Astrocyte of the hippocampus (primary cell): Measurements from ENCODE around the gene IL10.
A peak's percentile ranks its signal among the peaks of the same experiment; 100 is the strongest.
"Not testable (repeated sequence)": the region's sequence is repeated elsewhere in the genome, so short reads cannot be mapped to it uniquely, and the experiment has no call there.

Experiments
- DNase-seq: peaks from one replicate; pipeline ENCODE4 v3.0.0; 2011; ENCODE audit warnings: low read depth, low spot score

The IL10 gene

DNA sequence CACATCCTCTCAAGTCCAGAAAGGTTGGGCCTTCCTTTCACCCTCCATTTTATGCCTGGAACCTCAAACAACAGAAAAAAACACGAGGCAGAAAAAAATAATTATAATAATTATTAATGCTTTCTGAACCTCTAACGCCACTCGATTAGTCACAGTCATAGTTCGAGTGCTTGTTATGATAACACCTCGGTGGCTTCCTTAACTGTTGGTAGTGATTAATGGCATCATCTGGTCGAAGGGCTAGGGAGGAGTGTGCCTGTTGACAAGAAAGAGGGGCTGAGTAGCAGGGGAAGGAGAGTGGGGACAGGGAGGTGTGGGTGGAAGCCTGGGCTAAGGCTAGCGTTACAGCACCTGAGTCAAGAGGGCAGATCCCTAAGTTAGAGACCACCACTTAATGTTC is 21.3 kb upstream of the IL10 start:
- no peak for DNase-seq

DNA sequence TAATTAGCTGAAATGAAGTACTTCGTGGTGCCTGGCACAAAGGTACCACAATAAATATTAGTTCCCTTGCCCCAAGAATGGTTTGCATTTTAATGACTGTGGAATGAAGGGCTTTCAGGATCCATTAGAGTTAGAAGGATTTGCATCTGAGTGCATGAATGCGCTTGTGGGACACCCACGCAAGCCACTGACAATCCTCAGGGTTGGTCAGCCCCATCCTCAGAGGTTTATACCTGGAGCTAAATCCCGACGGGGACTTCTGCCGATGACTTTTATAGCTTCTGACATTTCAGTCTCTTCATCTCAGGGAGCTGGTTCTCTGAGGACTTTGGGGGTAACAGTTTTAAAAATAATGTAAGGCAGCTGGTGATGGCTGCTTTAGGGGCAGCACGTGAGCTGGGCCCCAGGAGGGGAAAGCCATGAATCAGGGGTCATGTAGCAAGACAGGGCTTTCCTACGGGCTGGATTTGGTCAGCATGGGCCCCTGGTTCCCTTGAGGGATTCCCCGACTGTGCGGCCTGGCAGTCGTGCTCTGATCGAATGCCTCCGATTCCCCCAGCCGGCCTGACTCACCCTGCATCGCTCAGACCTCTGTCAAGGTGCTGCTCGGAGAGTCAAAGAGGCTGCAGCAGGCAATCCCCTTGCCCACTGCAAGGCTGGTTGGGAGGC is 20.8 kb upstream of the IL10 start:
- DNase-seq: no peak

DNA sequence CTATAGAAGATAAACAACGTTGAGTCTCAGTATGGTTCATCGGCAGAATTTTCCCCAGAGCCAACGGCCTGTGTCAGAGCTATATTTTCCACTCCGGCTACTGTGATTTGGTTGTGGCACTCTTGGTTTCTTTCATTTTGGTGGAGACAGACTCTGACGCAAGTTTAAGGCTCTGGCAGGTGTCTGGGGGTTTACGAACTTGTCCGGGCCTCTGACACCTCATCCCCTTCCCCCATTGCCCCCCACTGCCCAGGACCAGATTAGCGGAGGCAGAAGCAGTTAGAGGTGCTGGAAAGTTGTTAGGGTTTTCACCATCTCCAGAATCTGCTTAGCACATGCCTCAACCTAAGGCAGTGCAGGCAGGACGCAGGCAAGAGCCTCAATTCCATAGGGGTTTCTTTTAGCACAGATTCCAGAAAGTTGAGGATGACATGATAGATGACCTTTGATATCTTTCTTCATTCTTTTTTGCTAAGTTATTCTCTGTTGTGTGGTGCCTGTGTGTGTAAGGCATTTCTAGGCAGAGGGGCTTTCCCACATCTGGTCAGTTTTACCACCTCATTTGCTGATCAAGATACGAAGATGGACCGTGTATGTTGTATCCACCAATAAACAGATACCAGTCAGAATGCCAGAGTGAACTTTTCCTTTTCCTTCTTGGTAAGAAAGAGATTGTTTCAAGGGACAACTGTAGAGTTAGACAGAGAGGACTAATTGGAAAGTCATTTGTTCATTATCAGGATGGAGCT is 18.4 kb upstream of the IL10 start:
- no peak for DNase-seq

DNA sequence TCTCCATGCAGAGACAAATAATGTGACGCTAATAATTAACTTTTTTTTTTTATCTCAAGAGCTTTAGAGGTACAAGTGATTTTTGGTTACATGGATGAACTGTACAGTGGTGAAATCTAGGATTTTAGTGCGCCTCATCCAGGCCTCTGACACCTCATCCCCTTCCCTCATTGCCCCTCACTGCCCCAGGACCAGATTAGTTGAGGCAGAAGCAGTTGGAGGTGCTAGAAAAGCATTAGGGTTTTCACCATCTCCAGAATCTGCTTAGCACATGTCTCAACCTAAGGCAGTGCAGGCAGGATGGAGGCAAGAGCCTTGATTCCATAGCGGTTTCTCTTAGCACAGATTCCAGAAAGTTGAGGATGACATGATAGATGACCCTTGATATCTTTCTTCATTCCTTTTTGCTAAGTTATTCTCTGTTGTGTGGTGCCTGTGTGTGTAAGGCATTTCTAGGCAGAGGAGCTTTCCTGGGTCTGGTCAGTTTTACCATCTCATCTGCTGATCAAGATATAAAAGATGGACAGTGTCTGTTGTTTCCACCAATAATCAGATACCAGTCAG is 16.3 kb upstream of the IL10 start:
- DNase-seq: no peak

DNA sequence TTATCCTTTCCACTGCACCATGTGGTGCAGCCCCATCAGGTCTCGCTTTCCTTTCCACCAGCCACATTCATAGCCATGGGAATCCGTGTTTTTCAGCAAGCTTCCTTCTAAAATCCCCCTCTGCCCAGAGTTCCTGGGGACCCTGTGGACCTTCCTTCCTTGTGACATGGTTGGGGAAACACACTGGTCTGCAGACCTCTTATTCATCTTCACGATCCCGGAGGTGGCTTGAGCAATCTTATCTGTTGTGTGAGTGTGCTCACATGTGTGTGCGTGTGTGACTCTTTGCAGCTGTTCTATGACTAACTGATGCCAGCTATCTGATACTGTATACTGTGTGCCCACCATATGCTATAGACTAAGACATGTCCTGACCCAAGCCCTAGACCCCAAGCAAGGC is 15.6 kb upstream of the IL10 start:
- DNase-seq: no peak

DNA sequence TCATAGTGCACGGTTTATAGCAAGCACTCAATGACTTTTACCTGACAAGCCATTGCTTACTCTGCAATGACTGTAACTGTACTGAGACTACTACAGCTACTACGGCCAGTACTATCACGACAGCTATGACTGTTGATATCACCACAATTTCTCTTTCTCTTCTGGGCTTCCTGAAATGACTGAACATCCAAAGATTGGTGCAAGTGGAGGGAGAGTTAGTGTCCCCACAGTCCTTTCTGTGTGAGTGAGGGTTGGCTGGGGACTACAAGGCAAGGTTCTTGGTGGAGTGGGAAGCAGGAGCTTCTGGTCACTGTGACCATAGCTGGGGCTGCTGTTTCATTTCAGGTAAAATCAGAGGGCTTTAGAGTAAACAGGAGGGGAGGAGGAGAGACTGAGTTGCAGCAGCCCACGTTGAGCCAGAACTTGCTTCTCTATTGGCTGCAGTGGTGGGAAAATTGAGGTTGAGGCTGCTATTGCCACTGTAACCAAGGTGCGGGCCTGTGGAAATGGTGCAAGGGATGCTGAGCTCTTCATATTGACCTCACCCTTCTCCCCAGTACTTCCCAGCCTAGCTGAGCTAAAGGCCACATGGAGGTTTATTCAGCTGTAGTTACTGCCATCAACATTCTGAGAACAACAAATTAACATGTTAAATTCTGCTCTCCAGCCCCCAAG is 14.1 kb upstream of the IL10 start:
- no peak for DNase-seq

DNA sequence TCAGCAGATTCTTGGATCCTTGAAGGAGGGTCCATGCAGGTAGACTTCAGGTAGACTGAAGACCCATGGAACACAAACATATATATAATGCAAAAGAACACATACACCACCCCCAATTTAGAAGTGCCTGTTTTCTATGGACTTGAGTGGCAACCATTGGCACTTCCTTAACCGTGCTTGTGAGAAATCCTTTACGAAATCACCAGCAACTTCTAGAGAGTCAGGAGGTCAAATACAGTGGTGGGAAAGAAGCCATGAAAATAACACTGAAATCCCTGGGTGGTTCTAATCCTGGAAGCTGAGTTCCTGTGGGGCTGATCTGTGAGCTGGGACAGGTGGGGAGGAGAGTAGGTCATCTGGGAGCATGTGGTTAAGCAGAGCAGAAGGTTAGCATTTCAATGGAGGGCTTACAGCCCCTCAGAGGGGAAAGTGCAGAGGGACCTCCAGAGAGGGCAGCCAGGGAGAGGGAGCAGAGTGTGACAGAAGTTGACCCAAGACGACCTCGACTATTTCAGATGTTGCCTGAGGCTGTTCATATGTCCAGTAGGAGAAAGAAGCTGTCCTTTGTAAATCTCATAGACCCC is 13.0 kb upstream of the IL10 start:
- no peak for DNase-seq

DNA sequence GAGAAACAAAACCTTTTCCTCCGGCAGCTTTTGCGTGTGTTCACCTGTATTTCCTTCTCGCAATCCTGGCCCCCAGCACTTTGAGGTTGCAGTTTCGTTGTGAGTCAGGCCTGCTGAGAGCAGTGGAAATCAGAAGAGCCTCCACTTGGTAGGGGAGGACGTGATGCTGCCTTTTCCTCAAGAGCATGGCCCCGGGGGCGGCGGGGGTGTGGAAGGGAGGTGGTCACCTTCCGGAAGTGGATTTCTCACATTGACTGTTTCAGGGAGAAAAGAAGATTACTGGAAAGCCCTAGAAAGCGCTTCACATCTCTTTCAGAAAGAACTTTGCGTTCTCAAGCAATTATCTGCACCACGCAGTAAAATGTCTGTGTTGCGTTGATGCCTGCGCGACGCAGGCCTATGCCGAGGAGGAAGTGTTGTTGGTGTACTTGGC is 12.2 kb upstream of the IL10 start:
- no peak for DNase-seq

DNA sequence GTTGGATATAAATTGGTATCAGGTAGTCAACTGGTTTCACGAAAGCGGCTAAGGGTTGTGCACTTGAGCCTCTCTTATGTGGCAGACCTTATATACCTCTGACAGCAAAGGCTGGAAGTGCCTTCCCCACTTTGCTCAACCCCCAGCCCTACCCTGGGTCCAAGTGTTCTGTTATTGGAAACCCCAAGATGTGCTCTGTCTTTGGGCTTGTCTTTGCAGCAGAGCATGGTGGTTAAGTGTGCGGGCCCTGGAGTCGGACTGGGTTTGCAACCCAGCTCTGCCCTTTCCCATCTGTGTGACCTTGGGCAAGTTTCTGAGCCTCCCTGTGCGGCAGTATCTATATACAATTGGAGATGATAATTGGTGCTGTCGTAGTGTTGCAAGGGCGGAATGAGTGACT is 11.2 kb upstream of the IL10 start:
- DNase-seq: no peak

DNA sequence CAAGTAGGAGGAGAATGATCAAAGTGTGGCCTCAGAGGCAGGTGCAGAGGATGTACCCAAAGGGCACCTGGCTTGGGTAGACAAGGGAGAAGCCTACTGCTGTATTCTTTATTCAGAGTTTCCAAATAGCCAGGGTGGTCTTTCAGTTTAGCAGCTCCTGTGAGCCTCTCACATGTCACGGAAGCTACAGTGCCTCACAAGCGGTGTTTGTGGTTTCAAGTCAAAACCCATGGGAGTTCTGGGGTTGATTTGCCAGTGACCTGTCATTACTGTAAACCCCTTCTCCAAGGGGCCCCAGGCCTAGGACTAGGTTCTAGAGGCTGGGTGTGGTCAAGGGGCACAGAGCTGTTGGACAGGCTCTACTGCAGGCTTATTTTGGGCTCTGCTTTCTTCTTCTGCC is 10.2 kb upstream of the IL10 start:
- DNase-seq: no peak

DNA sequence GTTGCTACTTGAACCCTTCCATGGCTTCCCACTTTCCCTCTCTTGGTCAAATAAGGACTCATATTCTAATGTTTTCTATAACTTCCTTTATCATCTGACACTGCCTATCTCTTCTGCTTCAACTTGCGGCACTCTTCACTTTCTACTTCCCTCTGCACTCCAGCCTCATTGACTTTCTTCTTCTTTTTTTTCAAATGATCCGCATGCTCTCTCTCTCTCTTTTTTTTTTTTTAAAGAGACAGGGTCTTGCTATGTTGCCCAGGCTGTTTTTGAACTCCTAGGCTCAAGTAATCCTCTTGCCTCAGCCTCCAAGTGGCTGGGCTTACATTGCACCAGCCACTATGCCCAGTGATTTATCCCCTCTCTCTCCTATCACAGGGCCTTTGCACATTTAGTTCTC is 7.3 kb upstream of the IL10 start:
- no peak for DNase-seq

DNA sequence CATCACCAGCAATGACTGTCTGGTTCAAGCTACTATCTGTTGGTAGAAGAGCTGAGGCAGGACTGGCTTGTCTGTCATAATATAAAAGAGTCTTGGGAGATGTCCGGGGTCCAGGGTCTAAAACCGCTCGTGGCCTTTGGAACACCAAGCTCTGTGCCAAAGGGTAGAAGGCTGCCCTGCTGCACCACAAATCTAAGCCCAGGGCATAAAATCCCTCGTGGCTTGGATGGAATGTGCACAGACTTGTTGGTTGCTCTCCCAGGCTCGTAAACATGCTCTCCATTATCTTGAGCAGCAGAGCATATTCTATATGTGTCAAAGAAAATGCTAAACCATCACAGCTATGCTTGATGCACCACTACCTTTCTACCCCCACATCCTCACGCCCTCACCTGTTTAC is 6.6 kb upstream of the IL10 start:
- not testable (repeated sequence) for DNase-seq

DNA sequence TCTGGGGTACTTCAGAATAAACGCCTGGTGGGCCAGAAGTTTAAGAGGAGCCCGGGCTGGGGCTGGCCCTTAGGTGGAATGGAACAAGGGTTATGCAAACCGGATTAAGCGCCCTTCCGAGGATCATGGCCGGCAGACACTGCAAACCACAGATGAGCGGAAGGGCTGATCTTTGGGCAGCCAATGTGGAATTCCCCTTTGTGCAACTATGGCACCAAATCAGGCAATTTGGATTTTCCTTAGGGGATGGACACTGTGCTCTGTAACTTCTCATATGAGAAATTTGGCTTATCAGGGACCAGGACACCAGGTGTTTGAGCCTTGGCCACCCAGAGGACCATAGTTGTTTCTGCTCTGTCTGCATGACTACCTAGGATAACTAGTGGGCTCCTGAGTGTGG is 5.7 kb upstream of the IL10 start:
- no peak for DNase-seq

DNA sequence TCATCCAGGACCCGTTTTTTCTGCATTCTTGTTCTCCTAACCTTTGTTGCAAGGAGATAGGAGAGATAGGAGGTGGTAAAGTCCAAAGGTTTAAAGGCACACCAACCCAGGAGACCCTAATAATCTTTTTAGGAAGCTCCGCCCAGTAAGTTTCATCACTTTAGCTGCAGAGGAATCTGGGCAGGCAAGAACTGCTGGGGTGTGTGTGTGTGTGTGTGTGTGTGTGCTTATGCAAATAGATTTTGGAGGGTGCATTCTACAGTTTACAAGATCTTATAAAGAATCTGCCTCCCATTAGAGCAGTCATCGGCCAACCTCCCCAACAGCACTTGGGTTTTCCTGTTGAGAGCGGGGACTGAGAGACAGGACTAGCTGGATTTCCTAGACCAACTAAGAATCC is 3.9 kb upstream of the IL10 start:
- DNase-seq: no peak

DNA sequence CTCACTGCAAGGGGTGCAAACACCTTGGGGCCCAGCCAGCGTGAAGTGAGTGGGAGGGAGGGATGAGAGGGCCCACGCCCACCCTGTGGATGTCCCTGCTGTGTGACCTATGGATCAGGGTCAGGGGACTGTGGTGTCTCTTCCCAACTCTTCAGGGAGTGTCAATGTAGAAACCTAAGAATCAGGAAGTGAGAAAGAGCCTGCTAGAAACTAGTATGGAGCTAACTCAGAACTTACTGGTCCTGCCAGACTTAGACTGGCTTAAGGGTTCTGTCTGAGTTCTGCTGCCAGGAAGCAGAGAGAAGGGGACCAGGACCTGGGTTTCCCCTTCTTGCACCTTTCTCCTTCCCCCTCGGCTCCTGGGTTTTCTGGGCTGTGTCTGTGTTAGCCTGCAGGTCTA is 1.8 kb upstream of the IL10 start:
- no peak for DNase-seq

DNA sequence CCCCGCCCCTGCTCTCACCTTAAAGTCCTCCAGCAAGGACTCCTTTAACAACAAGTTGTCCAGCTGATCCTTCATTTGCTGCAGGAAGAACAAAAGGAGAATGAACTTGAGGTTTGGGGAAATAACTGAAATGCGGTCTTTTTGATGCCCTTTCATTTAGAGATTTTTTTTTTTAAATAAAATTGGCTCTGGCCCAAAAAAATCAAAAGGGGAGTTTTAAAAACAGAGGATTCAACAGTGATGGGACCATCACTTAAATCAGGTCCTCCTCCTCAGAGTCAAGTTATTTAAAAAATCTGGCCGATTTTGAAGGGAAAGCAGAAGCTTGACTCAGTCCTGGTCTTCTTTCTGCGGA is 979 bp downstream of the IL10 start:
- DNase-seq: no peak

DNA sequence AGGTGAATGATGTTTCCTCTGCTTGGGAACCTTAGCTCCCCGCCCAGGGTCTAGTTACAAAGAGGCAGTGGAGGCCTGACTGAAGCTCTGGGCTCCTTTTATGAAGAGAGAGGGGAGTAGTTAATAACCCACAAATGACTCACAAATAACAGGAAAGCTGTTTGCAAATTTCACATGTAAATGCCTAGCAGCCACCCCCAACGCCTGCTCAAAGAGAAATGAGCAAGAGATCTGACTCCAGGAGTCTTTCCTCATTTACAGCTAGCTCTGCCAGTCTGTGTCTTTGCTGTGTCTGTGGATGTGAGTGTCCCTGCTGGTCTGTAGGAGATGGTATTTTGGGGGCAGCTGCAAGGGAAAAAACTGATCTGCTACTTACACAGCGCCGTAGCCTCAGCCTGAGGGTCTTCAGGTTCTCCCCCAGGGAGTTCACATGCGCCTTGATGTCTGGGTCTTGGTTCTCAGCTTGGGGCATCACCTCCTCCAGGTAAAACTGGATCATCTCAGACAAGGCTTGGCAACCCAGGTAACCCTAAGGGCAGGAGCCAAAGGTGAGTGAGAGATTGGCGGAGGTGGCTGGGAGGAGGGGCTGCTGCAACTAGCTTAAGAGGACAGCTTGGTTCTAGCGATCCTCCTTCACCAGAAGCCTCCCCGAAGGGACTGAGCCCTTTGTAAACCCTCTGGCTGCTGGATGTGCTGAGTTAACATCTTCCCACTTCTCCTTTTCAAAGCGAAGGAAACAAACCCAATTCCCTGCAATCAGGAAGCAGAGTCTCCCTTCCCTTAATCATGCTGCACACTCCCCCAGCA is 1.6 kb downstream of the IL10 start, which contains the start of gene IL19:
Gene IL19, plus strand, starts transcription at position 243 of the 807 bp plus-strand sequence. CDS start 65,890 bp downstream, outside the sequence.
- DNase-seq: peak; percentile 75

DNA sequence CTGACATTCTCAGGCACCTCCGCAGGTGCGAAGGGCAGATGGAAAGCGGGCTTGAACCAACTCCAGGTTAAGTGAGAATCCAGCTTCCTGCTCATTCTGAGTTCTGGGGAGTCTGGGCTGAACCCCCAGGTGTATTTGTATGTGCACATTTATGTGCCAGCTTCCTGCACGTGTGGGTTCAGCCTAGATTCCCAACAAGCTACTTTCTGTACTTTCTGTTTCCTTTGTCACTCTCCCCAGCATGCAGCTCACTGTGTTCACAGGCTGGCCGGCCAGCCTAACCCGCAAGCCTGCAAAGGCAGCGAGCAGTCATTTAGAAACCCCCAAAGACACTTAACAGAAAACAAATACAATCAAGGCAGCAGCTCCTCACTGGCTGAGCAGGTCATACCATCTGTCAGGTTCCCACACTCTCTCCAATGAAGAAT is 3.0 kb downstream of the IL10 start:
- DNase-seq: no peak

DNA sequence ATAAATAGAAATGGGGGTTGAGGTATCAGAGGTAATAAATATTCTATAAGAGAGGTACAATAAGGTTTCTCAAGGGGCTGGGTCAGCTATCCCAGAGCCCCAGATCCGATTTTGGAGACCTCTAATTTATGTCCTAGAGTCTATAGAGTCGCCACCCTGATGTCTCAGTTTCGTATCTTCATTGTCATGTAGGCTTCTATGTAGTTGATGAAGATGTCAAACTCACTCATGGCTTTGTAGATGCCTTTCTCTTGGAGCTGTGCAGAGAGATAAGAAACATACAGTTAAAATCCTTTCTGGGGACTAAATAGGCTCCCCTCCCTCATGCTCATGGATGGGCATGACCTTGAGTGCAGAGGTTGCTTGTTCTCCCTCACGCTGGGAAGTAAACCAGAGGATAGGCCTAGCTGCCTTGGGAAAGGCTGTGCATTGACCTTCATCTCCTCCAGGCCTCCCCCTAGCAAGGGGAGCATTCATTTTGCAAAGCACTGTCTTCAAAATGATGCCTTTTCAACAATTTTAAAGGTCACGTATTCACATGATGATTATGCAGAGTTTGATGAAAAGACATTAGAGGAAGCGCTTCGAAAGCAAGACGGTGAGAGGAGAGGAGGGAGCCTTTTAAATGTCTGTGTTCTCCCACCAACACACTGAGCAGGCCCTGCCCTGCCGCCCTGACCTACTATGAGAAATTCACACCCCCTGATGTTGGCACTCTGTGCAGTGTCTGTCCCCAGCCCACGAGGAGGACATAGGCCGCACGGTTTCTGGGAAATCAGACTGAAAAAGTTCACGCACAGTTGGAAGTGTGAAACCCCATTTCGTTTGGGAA is 3.6 kb downstream of the IL10 start:
- no peak for DNase-seq

DNA sequence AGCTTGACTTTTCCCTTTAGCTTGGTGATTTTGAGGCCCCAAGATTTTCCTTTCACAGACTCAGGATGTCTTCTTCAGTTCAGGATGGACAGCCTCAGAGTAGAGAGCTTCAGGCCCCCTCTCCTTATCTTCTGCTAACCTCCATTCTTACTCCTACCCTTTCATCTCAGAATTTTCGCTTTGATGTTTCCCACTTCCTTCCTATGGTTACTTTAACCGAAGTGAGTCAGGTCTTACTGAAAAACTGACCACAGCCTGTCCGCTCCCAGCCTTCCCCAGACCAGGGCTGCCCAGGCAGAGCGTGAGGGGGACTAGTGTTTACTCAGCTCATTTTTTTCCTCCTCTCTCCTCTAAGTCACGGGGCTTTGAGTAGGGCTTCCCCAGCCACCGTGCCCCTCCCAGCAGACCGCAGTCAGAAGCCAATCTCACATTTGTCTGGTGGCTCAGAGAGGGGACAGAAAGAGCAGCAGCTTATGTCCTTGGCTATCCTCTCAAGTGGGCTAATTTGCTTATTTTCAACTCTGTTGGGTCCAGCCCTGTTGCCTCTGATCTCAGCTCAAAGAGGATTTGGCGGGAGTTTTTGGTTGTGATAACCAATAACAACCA is 5.9 kb downstream of the IL10 start:
- DNase-seq: peak; percentile 91
